H1 (cell line): Measurements from ENCODE around the gene FXYD3.

Source experiments
- EZH2 ChIP-seq: fragments of 200-600 bp; sonication (generic); IDR thresholded peaks from 2 replicates; pipeline ENCODE4 v1.7.1; 2012; ENCODE audit warnings: low read depth, mild to moderate bottlenecking, moderate library complexity, low read length, inconsistent platforms; ENCODE audit not compliant: severe bottlenecking
- HDAC2 ChIP-seq, 2 experiments: fragments of 300-600 bp in 1 of 2; sonication (generic) in 1 of 2; IDR thresholded peaks; 2 replicates each; pipeline ENCODE4 v1.6.1; 2011 to 2012; ENCODE audit warnings: low read depth in 2 of 2, low read length in 2 of 2, mild to moderate bottlenecking in 2 of 2, moderate library complexity in 2 of 2, borderline replicate concordance in 1 of 2, inconsistent platforms in 1 of 2
- JUND ChIP-seq: IDR thresholded peaks from 2 replicates; pipeline ENCODE4 v1.6.1; 2011; ENCODE audit warnings: mild to moderate bottlenecking, improper control_type of control experiment, low read length
- NANOG ChIP-seq: IDR thresholded peaks from 2 replicates; pipeline ENCODE4 v1.6.1; 2011; ENCODE audit warnings: low read length, low read depth, mild to moderate bottlenecking, inconsistent platforms; ENCODE audit not compliant: insufficient read depth, poor library complexity, severe bottlenecking
- POLR2A ChIP-seq, 2 experiments: IDR thresholded peaks; 1 replicate in 1 of 2; 2 replicates in 1 of 2; pipeline ENCODE4 v1.6.1; 2011; ENCODE audit warnings: low read depth in 2 of 2, low read length in 2 of 2, mild to moderate bottlenecking in 2 of 2; ENCODE audit errors: control extremely low read depth in 1 of 2
- RAD21 ChIP-seq, 2 experiments: IDR thresholded peaks in 1 of 2; conservative IDR thresholded peaks in 1 of 2; 2 replicates each; pipeline ENCODE4 v1.6.1; 2011; ENCODE audit warnings: low read depth in 2 of 2, low read length in 2 of 2, improper control_type of control experiment in 1 of 2, inconsistent platforms in 1 of 2, mild to moderate bottlenecking in 1 of 2, moderate library complexity in 1 of 2
- SP1 ChIP-seq: IDR thresholded peaks from 2 replicates; pipeline ENCODE4 v1.6.1; 2011; ENCODE audit warnings: low read depth, low read length
- SUZ12 ChIP-seq: fragments of 200-600 bp; sonication (generic); IDR thresholded peaks from 2 replicates; pipeline ENCODE4 v1.6.1; 2012; ENCODE audit warnings: mild to moderate bottlenecking, inconsistent platforms, low read length, moderate library complexity, mixed read lengths
- USF2 ChIP-seq: IDR thresholded peaks from 2 replicates; pipeline ENCODE4 v1.6.1; 2011; ENCODE audit warnings: low read length, improper control_type of control experiment
- TF ChIP-seq, protein P1 (sequence below), 3 experiments: IDR thresholded peaks; 1 replicate in 2 of 3; 2 replicates in 1 of 3; pipeline versions ENCODE4 v1.5.1 to v1.6.1; 2011; ENCODE audit warnings: low read length in 3 of 3, mild to moderate bottlenecking in 3 of 3, inconsistent platforms in 2 of 3, low read depth in 1 of 3, moderate library complexity in 1 of 3; ENCODE audit not compliant: insufficient read depth in 1 of 3; ENCODE audit errors: control extremely low read depth in 1 of 3
- TF ChIP-seq, protein P2 (sequence below): IDR thresholded peaks from 2 replicates; pipeline ENCODE4 v1.6.1; 2012; ENCODE audit warnings: inconsistent platforms

GRCh38 chr19:35142606-35143230 lies 27.1 kb downstream of the FXYD3 start:
- TF ChIP-seq EZH2 (no peak), SP1 (no peak), NANOG (no peak), JUND (no peak), USF2 (no peak), POLR2A (IDR thresholded peaks at IDR 0.05; ENCODE audit: control extremely low read depth in 1 of 2, low read depth in 2 of 2, low read length in 2 of 2) (no peak), RAD21 (IDR thresholded peaks at IDR 0.05 in 1 of 2, conservative IDR thresholded peaks at IDR 0.05 in 1 of 2; ENCODE audit: low read depth in 2 of 2, low read length in 2 of 2) (peak in 1 of 2 experiments; percentile 56; a peak in 3 of 4 replicates), SUZ12 (no peak), HDAC2 (IDR thresholded peaks at IDR 0.05; ENCODE audit: borderline replicate concordance in 1 of 2, low read depth in 2 of 2, low read length in 2 of 2) (no peak)
- TF ChIP-seq, protein P1, sequence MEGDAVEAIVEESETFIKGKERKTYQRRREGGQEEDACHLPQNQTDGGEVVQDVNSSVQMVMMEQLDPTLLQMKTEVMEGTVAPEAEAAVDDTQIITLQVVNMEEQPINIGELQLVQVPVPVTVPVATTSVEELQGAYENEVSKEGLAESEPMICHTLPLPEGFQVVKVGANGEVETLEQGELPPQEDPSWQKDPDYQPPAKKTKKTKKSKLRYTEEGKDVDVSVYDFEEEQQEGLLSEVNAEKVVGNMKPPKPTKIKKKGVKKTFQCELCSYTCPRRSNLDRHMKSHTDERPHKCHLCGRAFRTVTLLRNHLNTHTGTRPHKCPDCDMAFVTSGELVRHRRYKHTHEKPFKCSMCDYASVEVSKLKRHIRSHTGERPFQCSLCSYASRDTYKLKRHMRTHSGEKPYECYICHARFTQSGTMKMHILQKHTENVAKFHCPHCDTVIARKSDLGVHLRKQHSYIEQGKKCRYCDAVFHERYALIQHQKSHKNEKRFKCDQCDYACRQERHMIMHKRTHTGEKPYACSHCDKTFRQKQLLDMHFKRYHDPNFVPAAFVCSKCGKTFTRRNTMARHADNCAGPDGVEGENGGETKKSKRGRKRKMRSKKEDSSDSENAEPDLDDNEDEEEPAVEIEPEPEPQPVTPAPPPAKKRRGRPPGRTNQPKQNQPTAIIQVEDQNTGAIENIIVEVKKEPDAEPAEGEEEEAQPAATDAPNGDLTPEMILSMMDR (IDR thresholded peaks at IDR 0.05; ENCODE audit: control extremely low read depth in 1 of 3, insufficient read depth in 1 of 3, low read depth in 1 of 3, low read length in 3 of 3), result peak; percentile 39 to 67 (median 57)
- TF ChIP-seq, protein P2, sequence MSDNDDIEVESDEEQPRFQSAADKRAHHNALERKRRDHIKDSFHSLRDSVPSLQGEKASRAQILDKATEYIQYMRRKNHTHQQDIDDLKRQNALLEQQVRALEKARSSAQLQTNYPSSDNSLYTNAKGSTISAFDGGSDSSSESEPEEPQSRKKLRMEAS, result peak; percentile 46
